Coronary artery (tissue), 2 donors: Measurements from ENCODE around the gene NECAB3.

Experiments used
- DNase-seq: peaks from one replicate; pipeline ENCODE4 v3.0.0-alpha.2; 2017; ENCODE audit warnings: low spot score
- H3K27ac ChIP-seq, 2 donors: fragments of 200-600 bp; sonication (generic); one replicate each; pipeline ENCODE4 v1.5.1; 2016 to 2019
- H3K4me3 ChIP-seq: fragments of 200-600 bp; sonication (generic); 2 replicates; pipeline ENCODE4 v1.5.1; 2016; ENCODE audit warnings: mild to moderate bottlenecking, moderate library complexity
- TF ChIP-seq, protein P1 (sequence below): fragments of 200-600 bp; sonication (generic); IDR thresholded peaks from one replicate; pipeline ENCODE4 v1.5.1; 2019; ENCODE audit warnings: antibody characterized with exemption

Gene NECAB3

DNA sequence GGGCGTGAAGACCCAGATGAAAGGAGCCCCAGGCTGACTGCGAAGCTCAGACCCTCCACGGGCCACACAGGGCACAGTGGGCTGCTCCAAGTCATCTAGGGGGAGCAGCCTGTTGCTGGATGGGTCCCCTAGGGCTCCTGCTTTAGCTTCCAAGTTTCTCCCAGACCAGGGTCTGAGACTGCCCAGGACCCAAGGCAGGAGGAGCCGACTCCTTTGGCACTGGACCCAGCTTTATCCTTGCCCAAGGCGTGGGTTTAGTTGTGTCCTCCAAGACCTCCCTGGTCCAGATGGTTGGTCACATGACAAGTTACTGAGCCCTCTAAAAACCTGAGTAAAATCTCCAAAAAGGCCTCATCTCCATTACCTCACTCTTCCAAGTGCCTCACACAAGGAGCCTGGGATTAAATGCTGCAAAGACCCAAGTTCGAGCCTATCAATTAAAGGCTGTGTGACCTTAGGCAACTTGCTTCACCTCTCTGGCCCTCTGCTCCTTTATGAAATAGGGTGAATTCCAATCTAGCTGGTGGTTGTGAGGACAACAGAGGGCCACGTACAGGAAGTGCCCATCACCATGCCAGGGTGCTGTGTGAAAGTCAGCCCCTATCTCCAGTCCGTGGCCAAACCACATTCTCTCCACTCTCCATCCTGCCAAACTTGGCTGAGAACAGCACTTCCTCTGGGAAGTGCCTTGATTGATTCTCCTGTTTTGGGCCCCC lies 2.5 kb downstream of the NECAB3 start:
- TF ChIP-seq, protein P1, sequence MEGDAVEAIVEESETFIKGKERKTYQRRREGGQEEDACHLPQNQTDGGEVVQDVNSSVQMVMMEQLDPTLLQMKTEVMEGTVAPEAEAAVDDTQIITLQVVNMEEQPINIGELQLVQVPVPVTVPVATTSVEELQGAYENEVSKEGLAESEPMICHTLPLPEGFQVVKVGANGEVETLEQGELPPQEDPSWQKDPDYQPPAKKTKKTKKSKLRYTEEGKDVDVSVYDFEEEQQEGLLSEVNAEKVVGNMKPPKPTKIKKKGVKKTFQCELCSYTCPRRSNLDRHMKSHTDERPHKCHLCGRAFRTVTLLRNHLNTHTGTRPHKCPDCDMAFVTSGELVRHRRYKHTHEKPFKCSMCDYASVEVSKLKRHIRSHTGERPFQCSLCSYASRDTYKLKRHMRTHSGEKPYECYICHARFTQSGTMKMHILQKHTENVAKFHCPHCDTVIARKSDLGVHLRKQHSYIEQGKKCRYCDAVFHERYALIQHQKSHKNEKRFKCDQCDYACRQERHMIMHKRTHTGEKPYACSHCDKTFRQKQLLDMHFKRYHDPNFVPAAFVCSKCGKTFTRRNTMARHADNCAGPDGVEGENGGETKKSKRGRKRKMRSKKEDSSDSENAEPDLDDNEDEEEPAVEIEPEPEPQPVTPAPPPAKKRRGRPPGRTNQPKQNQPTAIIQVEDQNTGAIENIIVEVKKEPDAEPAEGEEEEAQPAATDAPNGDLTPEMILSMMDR, result no peak
- DNase-seq, result no peak
- no peak overlapping the region for H3K4me3 ChIP-seq
- H3K27ac ChIP-seq, result peak overlapping the region in 1 of 2 donors; percentile 95

DNA sequence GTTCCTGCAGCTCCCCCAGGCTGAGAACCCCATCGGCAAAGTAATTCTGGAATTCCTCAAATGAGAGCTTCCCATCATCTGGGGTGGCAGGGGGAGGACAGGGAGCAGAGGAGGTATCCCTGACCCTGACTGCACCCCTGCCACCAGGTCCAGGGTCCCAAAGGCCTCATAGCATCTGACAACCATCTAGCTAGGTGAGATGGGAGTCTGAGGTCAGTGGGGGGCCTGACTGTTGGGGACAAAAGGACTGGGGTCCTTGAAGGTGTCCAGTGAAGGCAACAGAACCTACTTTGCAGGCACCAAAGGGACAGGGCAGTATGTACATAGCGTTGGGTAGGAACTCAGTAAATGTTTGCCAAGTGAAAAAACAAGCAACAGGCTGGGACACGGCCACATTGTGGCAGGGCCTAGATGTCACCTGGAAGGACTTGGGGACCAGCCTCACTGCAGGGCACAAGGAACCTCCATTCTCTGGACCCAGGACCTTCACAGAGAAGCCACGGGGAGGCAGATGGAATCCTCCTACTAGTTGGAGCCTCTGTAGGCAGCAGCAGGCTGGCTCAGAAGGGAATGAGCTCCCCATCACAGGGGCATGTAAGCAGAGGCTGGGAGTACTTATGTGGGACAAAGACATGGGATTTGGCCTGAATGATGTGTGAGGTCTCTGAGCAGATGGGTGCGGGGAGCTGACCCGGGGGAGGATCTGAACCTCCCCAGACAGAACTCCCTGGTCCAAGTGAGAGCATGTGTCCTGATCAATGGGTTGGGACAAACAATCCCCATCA lies 3.3 kb downstream of the NECAB3 start:
- TF ChIP-seq, protein P1, result no peak
- H3K4me3 ChIP-seq, result no peak overlapping the region
- peak overlapping the region; percentile 26 to 63 for H3K27ac ChIP-seq
- DNase-seq, result no peak

DNA sequence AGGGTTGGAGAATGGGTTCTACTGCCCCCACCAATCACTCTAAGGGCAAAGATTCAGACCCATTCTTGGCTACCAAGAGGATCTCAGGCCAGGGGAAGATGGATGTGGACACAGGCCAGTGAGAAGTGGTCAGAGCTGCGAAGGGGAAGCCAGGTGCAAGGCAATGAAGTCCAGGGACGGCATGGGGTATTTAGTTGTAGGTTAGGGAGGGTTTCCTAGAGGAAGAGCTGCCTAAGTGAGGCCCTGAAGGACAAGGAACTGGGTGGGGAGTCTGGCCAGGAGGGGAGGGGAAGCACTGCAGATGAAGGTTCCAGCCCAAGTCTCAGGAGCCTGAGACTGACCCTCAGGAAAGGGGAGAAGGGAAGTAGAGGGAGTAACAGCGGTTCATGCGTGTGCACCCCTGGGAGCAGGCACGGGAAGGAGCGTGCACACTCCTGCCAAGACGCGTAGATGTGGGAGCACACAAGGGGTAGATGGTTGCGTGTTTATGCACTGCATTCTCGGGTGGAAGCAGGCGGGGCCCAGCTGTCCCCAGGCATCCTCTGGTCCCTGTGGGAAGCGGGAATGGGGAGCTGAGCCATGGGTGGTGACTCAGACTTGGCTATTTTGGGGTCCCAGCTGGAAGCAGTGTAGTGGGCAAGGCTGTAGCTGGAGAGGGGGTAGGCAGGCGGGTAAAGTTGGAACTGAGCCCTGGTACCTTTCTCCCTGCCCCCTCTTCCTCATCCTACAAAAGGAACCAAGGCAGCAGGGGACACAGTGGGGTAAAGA lies 4.2 kb downstream of the NECAB3 start:
- Histone ChIP-seq H3K4me3 (no peak overlapping the region), H3K27ac (peak overlapping the region; percentile 26 to 63)
- TF ChIP-seq, protein P1, result no peak
- no peak for DNase-seq

DNA sequence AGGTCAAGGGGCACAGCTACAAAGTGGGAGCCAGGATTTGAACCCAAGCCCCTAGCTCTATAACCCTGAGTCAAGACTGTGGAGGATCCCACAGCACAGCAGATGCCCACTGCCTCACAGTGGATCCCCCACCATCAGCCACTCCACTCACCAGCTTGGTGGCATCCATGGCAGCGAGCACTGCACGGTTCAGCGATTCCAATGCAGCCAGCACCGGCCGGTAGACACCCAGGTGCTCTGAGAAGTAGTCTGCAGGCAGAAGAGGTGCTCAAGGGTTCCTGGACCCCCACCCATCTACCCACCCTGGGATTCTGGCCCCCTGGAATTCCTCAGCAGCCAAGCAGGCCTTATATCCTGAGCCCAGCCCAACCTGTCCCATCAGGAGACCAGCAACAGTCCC lies 5.0 kb downstream of the NECAB3 start:
- TF ChIP-seq, protein P1, result no peak
- no peak overlapping the region for H3K4me3 ChIP-seq
- peak overlapping the region in 1 of 2 donors; percentile 63 for H3K27ac ChIP-seq
- no peak for DNase-seq

DNA sequence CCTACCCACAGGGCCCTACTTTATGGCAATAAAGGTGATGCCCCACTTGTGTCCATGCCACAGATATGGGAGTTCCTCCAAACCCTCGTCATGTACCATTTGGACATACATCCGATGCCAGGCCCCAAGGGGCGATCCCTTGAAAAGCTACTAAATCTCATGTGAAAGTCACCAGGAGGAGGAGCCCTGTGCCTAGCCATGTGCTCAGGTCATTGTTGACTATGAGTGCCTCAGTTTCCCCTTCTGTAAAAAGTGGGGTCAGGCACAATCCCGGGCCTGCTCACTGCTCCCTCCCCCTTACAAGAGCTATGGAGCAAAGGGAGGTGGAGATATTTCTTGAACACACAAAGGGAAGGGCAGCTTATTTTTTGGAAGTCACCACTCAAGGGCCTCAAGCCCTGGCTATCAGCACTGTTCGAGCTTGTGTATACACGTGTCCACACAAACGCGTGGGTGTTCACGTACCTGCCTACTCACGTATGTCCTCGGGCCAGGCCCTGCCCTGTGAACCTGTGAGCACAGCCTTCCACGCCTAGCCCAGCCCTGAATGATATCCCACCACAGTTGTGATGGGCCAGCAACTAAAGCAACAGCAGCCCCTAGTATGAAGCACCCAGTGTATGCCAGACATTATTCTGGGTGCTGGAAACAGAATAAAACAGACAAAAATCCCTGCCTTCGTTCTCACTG lies 5.6 kb downstream of the NECAB3 start:
- DNase-seq, result no peak
- Histone ChIP-seq H3K4me3 (peak overlapping the region; percentile 84), H3K27ac (peak overlapping the region; percentile 93)
- TF ChIP-seq, protein P1, result no peak

DNA sequence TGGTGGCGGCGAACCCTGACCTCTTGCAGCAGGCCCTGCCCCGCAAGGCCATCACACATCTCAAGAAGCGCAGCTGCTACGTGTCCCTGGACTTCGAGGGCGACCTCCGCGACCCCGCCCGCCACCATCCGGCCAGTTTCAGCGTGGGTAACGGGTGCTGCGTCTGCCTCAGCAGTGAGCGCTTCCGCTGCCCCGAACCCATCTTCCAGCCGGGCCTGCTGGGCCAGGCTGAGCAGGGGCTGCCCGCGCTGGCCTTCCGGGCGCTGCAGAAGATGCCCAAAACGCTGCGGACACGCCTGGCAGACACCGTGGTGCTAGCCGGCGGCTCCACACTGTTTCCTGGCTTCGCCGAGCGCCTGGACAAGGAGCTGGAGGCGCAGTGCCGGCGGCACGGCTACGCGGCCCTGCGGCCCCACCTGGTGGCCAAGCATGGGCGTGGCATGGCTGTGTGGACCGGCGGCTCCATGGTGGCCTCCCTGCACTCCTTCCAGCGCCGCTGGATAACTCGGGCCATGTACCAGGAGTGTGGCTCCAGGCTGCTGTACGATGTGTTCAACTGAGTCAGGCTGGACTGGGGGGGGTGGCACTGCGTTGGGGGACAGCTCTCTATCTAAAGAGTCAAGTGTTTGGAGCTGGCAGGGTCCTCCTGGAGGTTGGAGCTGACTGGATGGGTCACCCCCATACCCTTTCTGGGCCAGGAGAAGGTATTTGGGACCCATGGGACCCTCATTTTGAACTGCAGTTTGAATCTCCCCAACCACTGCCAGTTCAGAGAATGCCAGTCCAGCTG lies 6.4 kb downstream of the NECAB3 start:
- H3K27ac ChIP-seq, result peak overlapping the region; percentile 93
- TF ChIP-seq, protein P1, result peak; percentile 94
- peak; percentile 88 for DNase-seq
- H3K4me3 ChIP-seq, result peak overlapping the region; percentile 84
